CD4-positive, alpha-beta memory T cell (primary cell): ENCODE results near the gene SBNO2. TPM values are rescaled to one million over a fixed set of nuclear protein-coding genes. Genes with fewer than 3 reads are reported as not detected.
A peak's percentile ranks its signal among the peaks of the same experiment; 100 is the strongest.

Experiments used
- CTCF ChIA-PET: fragments of 350-600 bp; sonication (Branson Sonifier 250); formaldehyde crosslinking; loops from one replicate; lab custom pipeline; 2021; ENCODE audit warnings: inconsistent platforms; ENCODE audit not compliant: partially characterized antibody; lab: Charles Lee
- POLR2A ChIA-PET: fragments of 350-600 bp; sonication (Branson Sonifier 250); formaldehyde crosslinking; loops from one replicate; lab custom pipeline; 2021; ENCODE audit not compliant: partially characterized antibody; lab: Charles Lee
- DNase-seq, 5 donors: peaks; one replicate each; pipeline versions ENCODE4 v3.0.0 to v3.0.0-alpha.2; 2020 to 2022; ENCODE audit warnings: mixed read lengths in 1 of 5
- H3K27ac ChIP-seq: one replicate; pipeline ENCODE4 v1.7.0; 2013; ENCODE audit warnings: low read depth, low read length
- H3K27me3 ChIP-seq: 2 replicates; pipeline ENCODE4 v1.7.0; 2013; ENCODE audit warnings: mild to moderate bottlenecking, low read length, moderate library complexity; ENCODE audit not compliant: insufficient read depth
- H3K36me3 ChIP-seq: 2 replicates; pipeline ENCODE4 v1.7.0; 2013; ENCODE audit warnings: mild to moderate bottlenecking, low read length, moderate library complexity; ENCODE audit not compliant: insufficient read depth
- H3K4me1 ChIP-seq: 2 replicates; pipeline ENCODE4 v1.7.0; 2013; ENCODE audit warnings: mild to moderate bottlenecking, low read length, moderate library complexity; ENCODE audit not compliant: insufficient read depth
- H3K4me3 ChIP-seq, 2 donors: one replicate each; pipeline ENCODE4 v1.7.0; 2013; ENCODE audit warnings: low read length in 2 of 2, mild to moderate bottlenecking in 1 of 2
- H3K9me3 ChIP-seq, 2 donors: one replicate each; pipeline ENCODE4 v1.7.0; 2013; ENCODE audit warnings: low read length in 2 of 2, control low read depth in 1 of 2; ENCODE audit not compliant: control insufficient read depth in 1 of 2
- H3K27ac Mint-ChIP-seq, 7 donors: one replicate each; pipeline ENCODE4 v1.8.0; 2020 to 2021; ENCODE audit warnings: mixed read lengths in 7 of 7, mild to moderate bottlenecking in 6 of 7, inconsistent platforms in 3 of 7, moderate library complexity in 3 of 7
- H3K27me3 Mint-ChIP-seq, 2 donors: one replicate each; pipeline ENCODE4 v1.8.0; 2020 to 2021; ENCODE audit warnings: mixed read lengths in 2 of 2
- H3K36me3 Mint-ChIP-seq, 2 donors: one replicate each; pipeline ENCODE4 v1.8.0; 2020 to 2021; ENCODE audit warnings: mixed read lengths in 2 of 2, inconsistent platforms in 1 of 2, mild to moderate bottlenecking in 1 of 2
- H3K4me1 Mint-ChIP-seq, 4 donors: one replicate each; pipeline ENCODE4 v1.8.0; 2020 to 2021; ENCODE audit warnings: mixed read lengths in 4 of 4, mild to moderate bottlenecking in 1 of 4
- H3K4me3 Mint-ChIP-seq, 8 donors: one replicate each; pipeline ENCODE4 v1.8.0; 2020 to 2021; ENCODE audit warnings: mixed read lengths in 8 of 8, mild to moderate bottlenecking in 7 of 8, moderate library complexity in 6 of 8, inconsistent platforms in 3 of 8
- H3K9me3 Mint-ChIP-seq, 8 donors: one replicate each; pipeline ENCODE4 v1.8.0; 2020 to 2021; ENCODE audit warnings: mixed read lengths in 8 of 8, mild to moderate bottlenecking in 5 of 8, inconsistent platforms in 3 of 8, moderate library complexity in 1 of 8
- intact Hi-C: fragments of 100-400 bp; cut with micrococcal nuclease; formaldehyde crosslinking; loops from one replicate; pipeline ENCODE4 v1.15.1; 2023
- polyA plus RNA-seq, 2 donors: library from polyadenylated mRNA; unstranded; fragments of 300-500 nt; fragmentation: Illumina TruSeq; gene quantifications; one replicate each; pipeline ENCODE4 v1.2.3, GENCODE V29; 2021
- total RNA-seq, 2 experiments: library from RNA; stranded (reverse); gene quantifications; one replicate each; pipeline ENCODE4 v1.2.3, GENCODE V29; 2021

The SBNO2 gene
- total and polyA plus RNA-seq, 4 experiments from 2014 or later: 0.37 to 98.6 (median 48.1) TPM

DNA sequence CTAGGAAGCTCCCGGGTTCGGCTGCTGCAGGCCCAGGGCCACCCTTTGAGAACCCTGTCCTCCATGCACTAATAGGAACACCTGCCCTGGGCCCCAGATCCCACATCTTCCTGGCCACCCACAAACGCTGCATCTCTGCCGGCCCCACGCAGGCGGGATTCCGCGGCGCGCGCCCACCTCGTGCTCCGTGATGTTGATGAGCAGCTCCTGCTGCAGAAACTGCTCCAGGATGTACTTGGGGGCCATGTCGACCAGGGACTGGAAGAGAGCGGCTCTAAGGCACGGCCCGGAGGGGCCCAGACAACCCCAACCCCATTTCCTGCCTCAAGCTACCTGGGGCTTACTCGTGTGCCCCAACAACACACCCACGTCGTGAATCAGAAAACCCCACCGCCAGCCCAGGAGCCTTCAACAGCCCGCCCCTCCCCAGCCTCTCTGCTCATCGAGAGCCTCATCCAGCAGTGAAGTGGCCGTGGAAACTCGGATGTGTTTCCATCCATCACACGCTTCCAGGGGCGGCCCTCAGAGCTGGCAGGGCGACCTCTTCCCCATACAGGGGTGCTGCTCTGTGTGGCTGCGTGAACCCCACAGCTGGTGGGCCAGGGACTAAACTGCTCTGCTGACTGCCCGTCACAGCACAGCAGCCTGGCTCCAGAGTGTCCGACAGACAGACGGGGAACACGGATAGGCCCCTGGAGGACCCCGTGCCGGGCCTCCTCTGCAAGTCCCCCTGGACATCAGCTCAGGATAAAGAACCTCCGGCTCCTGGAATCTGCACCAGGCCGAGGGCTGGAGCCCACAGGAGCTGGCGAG lies 83.1 kb downstream of the SBNO2 start:
- no peaks in the 10 kb centered on the region for H3K27me3 Mint-ChIP-seq
- CTCF ChIA-PET: interaction anchor here (17.9 kb wide), 1 partner anchor 25 kb away, joined by 219 read pairs; the partner anchor contains the start of gene ARHGAP45
- DNase-seq: no peak
- H3K36me3 Mint-ChIP-seq: peaks cover 4 to 26% of the 10 kb centered on the region in 2 donors
- no peak overlapping the region for H3K4me3 ChIP-seq
- peaks cover 21 to 68% (median 42%) of the 10 kb centered on the region in 4 donors for H3K4me1 Mint-ChIP-seq
- H3K9me3 ChIP-seq: no peaks in the 10 kb centered on the region
- H3K27ac ChIP-seq: no peak overlapping the region
- peak overlapping the region in 4 of 7 donors; percentile 36 to 87 (median 58) for H3K27ac Mint-ChIP-seq
- H3K36me3 ChIP-seq: peaks cover 18% of the 10 kb centered on the region
- peaks cover 59% of the 10 kb centered on the region for H3K4me1 ChIP-seq
- H3K27me3 ChIP-seq: no peaks in the 10 kb centered on the region
- H3K9me3 Mint-ChIP-seq: no peaks in the 10 kb centered on the region
- peak overlapping the region in 1 of 8 donors; percentile 39 for H3K4me3 Mint-ChIP-seq
- POLR2A ChIA-PET: interaction anchor here (0.9 to 57.1 kb wide), 8 partner anchors 5 to 178 kb away, joined by 4 to 3893 read pairs (median 12); partner anchors contain the start of genes ABCA7, ARHGAP45, CIRBP and CNN2
- intact Hi-C loops: loop anchor here (10.0 kb wide), 1 partner anchor 166 kb away; the partner anchor contains the start of gene ARID3A

DNA sequence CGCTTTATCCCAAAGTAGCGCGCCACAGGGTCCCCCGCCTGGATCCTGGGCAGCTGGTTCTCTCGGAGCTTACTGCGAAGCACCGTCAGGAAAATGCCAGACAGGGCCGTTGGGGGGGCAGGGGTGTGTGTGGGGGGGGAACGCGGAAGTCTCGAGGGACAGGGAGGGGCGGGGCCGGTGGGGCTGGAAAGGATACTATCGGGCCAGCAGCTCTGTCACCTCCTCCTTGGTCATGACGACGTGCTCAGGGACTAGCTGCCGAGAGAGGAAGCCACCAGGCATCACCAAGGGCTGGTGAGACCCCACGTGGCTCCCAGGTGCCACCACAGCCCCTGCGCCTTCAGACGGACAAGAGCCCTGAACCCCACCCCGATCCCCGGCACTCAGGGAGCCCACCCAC lies 84.2 kb downstream of the SBNO2 start:
- intact Hi-C loops: loop anchor here (10.0 kb wide), 1 partner anchor 165 kb away; the partner anchor contains the start of gene ARID3A
- peaks cover 27% of the 10 kb centered on the region for H3K36me3 ChIP-seq
- H3K9me3 Mint-ChIP-seq: no peaks in the 10 kb centered on the region
- ChIA-PET CTCF (interaction anchor here (0.7 to 17.9 kb wide), 3 partner anchors 10 to 105 kb away, joined by 3 to 219 read pairs (median 3); partner anchors contain the start of genes ARHGAP45 and WDR18), POLR2A (interaction anchor here (0.6 to 57.1 kb wide), 10 partner anchors 4 to 179 kb away, joined by 3 to 3893 read pairs (median 12); partner anchors contain the start of genes ABCA7, ARHGAP45, CIRBP and CNN2)
- H3K4me1 Mint-ChIP-seq: peaks cover 18 to 69% (median 41%) of the 10 kb centered on the region in 4 donors
- no peak for DNase-seq
- no peak overlapping the region for H3K4me3 Mint-ChIP-seq
- peaks cover 59% of the 10 kb centered on the region for H3K4me1 ChIP-seq
- H3K27me3 ChIP-seq: no peaks in the 10 kb centered on the region
- H3K27ac ChIP-seq: no peak overlapping the region
- peaks cover 12 to 29% of the 10 kb centered on the region in 2 donors for H3K36me3 Mint-ChIP-seq
- H3K27ac Mint-ChIP-seq: peak overlapping the region in 1 of 7 donors; percentile 87
- H3K9me3 ChIP-seq: no peaks in the 10 kb centered on the region
- H3K4me3 ChIP-seq: no peak overlapping the region
- no peaks in the 10 kb centered on the region for H3K27me3 Mint-ChIP-seq

DNA sequence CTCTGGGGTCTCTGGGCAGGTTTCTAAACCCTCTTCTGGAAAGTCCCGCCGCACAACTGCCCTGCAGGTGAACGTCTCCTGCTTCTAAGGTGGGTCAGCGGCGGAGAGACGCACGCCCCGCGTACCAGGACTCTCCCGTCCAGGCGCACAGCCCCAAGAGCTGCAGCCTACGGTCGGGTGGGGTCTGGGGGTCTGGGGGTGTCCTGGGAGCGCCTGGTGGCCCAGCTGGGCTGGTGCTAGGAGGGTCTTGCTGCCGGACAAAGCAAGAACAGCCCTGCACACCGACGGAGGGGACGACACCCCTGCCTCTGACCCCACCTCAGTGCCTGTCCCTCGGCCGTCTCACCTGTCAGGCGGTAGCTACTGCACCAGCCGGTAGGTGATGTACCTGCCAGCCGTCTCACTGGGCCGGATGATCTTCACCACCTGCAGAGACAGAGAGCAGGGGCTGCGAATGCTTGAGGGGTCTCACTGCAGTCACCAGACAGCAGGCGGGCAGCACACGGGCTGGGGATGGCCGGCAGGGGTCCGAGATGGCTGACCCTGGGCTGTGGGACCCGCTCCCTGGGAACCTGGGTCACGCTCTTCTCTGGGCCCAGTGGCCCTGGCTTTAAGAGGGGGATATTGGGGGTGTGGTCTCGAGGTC lies 84.8 kb downstream of the SBNO2 start:
- no peaks in the 10 kb centered on the region for H3K27me3 ChIP-seq
- Mint-ChIP-seq H3K36me3 (peaks cover 17 to 32% of the 10 kb centered on the region in 2 donors), H3K4me1 (peaks cover 16 to 68% (median 39%) of the 10 kb centered on the region in 4 donors), H3K27me3 (no peaks in the 10 kb centered on the region), H3K9me3 (no peaks in the 10 kb centered on the region), H3K27ac (peak overlapping the region in 3 of 7 donors; percentile 22 to 87 (median 48)), H3K4me3 (no peak overlapping the region)
- DNase-seq: no peak
- H3K4me1 ChIP-seq: peaks cover 63% of the 10 kb centered on the region
- peaks cover 33% of the 10 kb centered on the region for H3K36me3 ChIP-seq
- H3K4me3 ChIP-seq: no peak overlapping the region
- intact Hi-C loops: no loop called here
- peak overlapping the region; percentile 74 for H3K27ac ChIP-seq
- H3K9me3 ChIP-seq: no peaks in the 10 kb centered on the region
- ChIA-PET POLR2A (interaction anchor here (0.5 to 57.1 kb wide), 17 partner anchors 3 to 196 kb away, joined by 3 to 3893 read pairs (median 6); partner anchors contain the start of genes ABCA7, ARHGAP45, CIRBP and CNN2), CTCF (interaction anchor here (0.7 to 17.9 kb wide), 5 partner anchors 10 to 155 kb away, joined by 3 to 219 read pairs (median 3); partner anchors contain the start of genes ARHGAP45 and WDR18)

DNA sequence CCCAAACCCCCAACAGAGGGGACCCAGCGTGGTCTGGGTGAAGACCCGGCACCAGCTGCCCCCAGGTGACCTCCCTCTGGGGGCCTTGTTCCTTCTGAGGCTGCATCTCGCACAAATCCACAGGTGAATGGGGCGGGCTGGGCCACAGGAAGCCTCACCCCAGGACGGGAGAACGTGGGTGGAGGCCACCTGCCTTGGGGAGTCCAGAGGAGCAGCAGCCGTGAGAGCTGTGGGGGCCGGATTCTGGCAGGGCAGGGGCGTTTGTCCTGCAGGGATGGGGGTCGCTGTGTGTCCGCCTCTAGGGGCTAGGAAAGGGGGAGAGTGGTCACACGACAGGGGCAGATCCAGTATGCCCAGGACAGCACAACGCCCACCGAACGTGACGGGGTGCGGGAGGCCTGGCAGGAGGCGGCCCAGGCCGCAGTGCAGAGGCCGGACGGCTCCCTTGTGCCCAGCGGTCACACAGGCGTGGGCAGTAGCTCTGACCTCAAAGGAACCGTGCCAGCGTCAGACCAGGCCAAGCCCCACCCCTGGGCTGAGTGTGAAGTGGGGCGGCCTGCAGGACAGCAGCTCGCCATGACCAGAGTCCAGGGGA lies 85.6 kb downstream of the SBNO2 start:
- H3K4me3 Mint-ChIP-seq: peak overlapping the region in 3 of 8 donors; percentile 5 to 82 (median 54)
- no peak for DNase-seq
- H3K4me1 Mint-ChIP-seq: peaks cover 15 to 68% (median 34%) of the 10 kb centered on the region in 4 donors
- H3K4me1 ChIP-seq: peaks cover 63% of the 10 kb centered on the region
- intact Hi-C loops: loop anchor here (1.0 kb wide), 3 partner anchors 11 to 31 kb away; no protein-coding TSS in a partner anchor
- H3K36me3 Mint-ChIP-seq: peaks cover 20 to 39% of the 10 kb centered on the region in 2 donors
- H3K27me3 Mint-ChIP-seq: no peaks in the 10 kb centered on the region
- H3K4me3 ChIP-seq: no peak overlapping the region
- peak overlapping the region in 6 of 7 donors; percentile 27 to 95 (median 88) for H3K27ac Mint-ChIP-seq
- ChIA-PET POLR2A (interaction anchor here (0.5 to 57.1 kb wide), 21 partner anchors 3 to 195 kb away, joined by 3 to 3893 read pairs (median 5); partner anchors contain the start of genes ABCA7, ARHGAP45, CIRBP and CNN2), CTCF (interaction anchor here (0.8 to 17.9 kb wide), 9 partner anchors 9 to 156 kb away, joined by 3 to 219 read pairs (median 5); partner anchors contain the start of gene ARHGAP45)
- no peaks in the 10 kb centered on the region for H3K9me3 Mint-ChIP-seq
- peak overlapping the region; percentile 74 for H3K27ac ChIP-seq
- peaks cover 40% of the 10 kb centered on the region for H3K36me3 ChIP-seq
- no peaks in the 10 kb centered on the region for H3K9me3 ChIP-seq
- no peaks in the 10 kb centered on the region for H3K27me3 ChIP-seq

DNA sequence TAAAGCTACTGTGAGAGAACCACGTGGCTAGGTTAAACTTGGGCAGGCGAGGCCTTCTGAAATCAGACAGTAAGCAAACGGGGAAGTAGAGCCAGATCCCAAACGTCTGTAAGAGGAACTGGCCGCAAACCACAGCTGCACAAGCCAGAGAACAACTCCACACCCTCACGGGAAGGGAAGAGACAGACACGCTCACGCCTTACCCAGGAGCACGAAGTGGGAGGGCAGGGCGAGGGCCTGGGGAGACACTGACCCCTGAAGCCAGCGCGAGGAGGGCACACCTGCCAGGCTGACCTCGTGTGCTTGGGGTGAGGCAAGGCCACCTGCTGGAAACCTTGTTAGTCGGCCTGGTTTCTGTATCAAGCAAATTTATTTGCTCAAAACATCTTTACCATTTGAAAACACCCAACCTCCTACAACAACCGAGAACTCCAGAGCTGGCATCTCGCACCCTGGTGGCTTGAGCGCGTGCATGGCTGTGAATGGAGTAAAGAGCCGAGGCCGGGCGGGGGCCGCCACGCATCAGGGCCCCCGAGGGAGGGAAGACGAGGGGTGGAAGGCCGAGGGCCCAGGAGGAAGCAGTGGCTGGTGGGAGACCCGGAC lies 86.2 kb downstream of the SBNO2 start:
- peak; percentile 59 to 78 (median 65) for DNase-seq
- peaks cover 46% of the 10 kb centered on the region for H3K36me3 ChIP-seq
- H3K4me1 Mint-ChIP-seq: peaks cover 14 to 67% (median 32%) of the 10 kb centered on the region in 4 donors
- H3K27me3 ChIP-seq: no peaks in the 10 kb centered on the region
- H3K27me3 Mint-ChIP-seq: no peaks in the 10 kb centered on the region
- H3K27ac Mint-ChIP-seq: peak overlapping the region; percentile 72 to 97 (median 93)
- peak overlapping the region; percentile 74 for H3K27ac ChIP-seq
- H3K4me1 ChIP-seq: peaks cover 64% of the 10 kb centered on the region
- no peaks in the 10 kb centered on the region for H3K9me3 ChIP-seq
- intact Hi-C loops: loop anchor here (1.0 kb wide), 3 partner anchors 11 to 31 kb away; no protein-coding TSS in a partner anchor
- CTCF ChIA-PET: interaction anchor here (0.8 to 17.9 kb wide), 9 partner anchors 9 to 156 kb away, joined by 3 to 219 read pairs (median 5); partner anchors contain the start of gene ARHGAP45
- no peak overlapping the region for H3K4me3 ChIP-seq
- H3K4me3 Mint-ChIP-seq: peak overlapping the region in 5 of 8 donors; percentile 25 to 82 (median 69)
- no peaks in the 10 kb centered on the region for H3K9me3 Mint-ChIP-seq
- POLR2A ChIA-PET: interaction anchor here (0.7 to 57.1 kb wide), 19 partner anchors 2 to 187 kb away, joined by 3 to 3893 read pairs (median 5); partner anchors contain the start of genes ABCA7, ARHGAP45, CIRBP and CNN2
- H3K36me3 Mint-ChIP-seq: peaks cover 20 to 42% of the 10 kb centered on the region in 2 donors
